NCI-H2227 (cell line): ENCODE results near the gene CLN3.
"Not testable (repeated sequence)": the region's sequence is repeated elsewhere in the genome, so short reads cannot be mapped to it uniquely, and the experiment has no call there.

Experiments
- DNase-seq: peaks from one replicate; lab custom pipeline; 2025; ENCODE audit not compliant: unreplicated experiment; lab: John Stamatoyannopoulos, UW

Gene CLN3

DNA sequence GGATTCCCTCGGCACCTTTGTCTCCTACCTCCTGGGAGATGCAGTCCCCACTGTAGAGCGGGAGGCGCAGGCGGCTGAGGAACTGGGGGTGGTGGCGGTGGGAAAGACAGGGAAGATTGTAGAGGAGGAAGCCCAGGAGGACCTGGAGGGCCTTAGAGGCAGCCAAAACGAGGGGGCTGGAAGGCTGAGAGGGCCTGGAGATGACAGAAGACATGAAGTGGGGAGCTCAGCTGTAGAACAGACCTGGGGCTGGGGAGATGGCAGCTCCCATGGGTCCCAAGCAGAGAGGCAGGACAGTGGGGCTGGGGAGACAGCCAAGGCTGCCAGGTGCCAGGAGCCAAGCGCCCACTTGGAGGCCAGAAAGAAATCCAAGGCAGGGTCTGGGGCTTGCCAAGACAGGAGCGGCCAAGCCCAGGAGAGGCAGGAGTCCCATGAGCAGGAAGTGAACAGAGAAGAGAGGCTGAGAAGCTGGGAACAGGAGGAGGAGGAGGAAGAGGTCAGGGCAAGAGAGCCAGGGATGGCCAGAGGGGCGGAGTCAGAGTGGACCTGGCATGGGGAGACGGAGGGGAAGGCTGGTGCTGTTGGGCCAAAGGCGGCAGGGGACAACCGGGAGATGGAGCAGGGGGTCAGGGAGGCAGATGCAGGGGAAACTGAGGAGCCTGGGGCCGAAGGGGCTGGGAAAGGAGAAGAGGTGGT, 3.4 kb upstream of the CLN3 start:
- DNase-seq, result no peak

DNA sequence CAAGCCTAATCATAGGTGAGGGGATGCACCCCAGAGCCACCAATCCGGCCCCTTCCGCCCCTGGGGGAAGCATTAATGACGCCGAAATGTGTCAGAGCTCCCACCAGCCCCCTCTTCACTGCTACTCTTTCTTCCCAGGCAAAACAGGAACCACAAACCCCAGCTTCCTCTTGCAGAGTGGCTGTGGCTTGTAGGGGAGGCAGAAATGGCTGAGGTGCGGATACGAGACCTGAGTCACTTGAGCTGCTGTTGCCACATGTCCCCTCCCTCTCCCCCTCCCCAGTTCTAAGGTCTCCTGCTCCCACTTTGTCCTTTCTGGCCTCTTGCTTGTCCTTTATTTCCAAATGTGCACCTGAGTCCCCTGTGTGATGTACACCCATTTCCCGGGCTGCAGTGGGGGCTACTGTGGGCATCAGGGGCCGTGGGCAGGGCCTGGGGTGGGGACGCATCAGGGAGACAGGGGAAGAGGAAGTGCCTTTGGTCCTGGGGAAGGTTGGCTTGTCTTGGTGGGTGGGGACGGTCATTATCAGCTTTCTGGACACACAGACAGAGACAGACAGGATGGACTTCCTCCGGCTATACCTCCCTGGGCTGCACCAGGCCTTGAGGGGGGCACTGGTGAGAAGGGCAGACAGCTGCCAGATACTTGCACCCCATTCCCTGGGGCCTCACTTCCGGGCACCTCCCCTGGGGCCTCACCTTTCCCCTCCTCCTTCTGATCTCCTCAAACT, 2.4 kb upstream of the CLN3 start, which contains the start of gene APOBR:
APOBR (plus strand) TSS at position 523 of the 731 bp plus-strand sequence; CDS start at position 562, 39 bp downstream.
- DNase-seq, result no peak

DNA sequence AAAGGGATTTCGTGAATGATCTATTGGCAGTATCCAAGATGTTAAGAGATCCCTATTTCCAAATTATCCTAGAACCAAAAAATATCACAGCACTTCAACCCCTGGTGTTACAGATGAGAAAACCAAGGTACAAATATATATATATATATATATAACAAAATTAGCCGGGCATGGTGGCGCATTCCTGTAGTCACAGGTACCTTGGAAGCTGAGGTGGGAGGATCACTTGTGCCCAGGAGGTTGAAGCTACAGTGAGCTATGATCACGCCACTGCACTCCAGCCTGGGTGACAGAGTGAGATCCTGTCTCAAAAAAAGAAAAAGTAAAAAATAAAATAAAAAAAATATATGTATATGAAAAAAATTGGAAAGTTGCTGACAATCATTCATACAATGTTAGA, 637 bp upstream of the CLN3 start:
- no peak for DNase-seq

DNA sequence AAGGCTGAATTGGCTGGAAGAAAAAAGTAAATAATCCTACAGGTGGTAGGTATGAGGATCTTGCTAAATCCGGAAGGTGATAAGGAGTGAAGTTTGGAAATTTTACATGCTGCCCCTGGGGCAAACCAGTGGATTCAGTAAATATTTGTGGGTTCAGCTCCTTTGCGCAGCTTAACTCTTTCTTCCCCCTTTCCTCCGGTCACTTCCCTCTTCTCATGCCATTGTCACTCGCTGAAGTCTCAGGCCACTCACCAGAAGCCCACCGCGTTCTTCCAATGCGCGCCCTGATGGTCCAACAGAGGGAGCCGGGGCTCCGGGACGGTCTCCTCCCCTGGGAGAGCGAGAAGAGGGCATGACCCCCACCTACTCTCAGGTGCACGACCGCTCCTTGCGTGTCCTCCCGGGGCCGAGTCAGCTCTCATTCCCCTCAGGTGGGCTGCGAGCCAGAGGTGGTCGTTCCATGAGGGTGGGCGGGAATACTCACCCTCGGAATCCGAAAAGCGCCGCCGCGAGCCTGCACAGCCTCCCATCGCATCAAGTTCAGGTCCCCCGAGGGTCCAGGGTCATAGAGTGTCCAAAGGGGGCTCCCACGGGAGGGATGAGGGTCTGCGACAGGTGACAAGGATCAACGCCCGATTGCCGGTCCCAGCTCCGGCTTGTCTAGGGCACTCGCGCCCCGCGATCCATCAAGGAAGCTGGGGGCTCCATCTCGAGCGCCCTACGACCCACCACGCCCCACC, 474 bp downstream of the CLN3 start:
- DNase-seq, result peak; percentile 31

DNA sequence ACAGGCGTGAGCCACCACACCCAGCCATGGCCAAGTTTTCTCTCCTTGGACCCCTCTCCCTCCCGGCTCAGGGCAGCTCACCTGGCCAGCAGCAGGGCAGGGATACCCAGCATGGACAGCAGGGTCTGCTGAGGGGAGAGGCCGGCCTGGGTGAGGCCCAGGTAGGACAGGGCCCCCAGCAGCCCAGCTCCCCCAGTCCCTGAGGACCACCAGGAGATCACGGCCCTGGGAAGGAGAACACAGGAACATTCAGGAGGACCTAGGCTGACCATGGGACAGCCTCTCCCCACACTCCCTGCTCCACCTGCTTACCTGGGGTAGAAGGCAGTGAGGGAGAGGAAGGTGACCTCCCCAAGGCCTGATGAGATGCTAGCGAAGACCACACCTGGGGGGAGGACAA, 5.6 kb downstream of the CLN3 start:
- DNase-seq, result no peak

DNA sequence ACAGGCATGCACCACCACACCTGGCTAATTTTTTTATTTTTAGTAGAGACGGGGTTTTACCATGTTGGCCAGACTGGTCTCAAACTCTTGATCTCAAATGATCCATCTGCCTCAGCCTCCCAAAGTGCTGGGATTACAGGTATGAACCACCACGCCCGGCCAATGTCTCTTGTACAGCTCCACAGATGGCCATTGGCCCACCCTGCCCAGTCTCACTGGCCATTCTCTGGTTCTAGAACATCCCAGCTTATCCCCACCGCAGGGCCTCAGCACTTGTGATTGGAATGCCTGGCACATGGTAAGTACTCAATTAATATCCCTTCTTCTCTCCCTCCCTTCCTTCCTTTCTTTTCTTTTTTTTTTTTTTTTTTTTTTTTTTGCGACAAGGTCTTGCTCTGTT, 8.5 kb downstream of the CLN3 start:
- DNase-seq, result not testable (repeated sequence)

DNA sequence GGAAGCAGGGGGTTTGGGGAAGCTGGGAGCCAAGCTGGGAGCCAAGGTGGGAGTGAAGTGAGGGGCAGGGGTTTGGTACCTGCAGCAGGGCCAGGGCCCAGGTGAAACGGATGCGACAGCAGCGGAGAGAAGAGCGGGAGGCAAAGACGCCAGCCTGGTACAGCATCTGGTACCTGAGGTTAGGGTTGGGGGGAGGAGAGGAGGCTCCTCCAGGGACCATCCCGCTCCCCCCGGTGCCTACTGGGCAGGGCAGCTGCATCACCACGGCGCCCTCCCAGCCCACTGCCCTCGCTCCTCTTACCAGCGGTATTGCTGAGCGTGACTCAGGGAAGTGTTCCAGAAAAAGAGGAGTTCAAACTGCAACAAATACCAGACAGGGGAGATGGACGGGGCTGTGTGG, 9.8 kb downstream of the CLN3 start:
- no peak for DNase-seq

DNA sequence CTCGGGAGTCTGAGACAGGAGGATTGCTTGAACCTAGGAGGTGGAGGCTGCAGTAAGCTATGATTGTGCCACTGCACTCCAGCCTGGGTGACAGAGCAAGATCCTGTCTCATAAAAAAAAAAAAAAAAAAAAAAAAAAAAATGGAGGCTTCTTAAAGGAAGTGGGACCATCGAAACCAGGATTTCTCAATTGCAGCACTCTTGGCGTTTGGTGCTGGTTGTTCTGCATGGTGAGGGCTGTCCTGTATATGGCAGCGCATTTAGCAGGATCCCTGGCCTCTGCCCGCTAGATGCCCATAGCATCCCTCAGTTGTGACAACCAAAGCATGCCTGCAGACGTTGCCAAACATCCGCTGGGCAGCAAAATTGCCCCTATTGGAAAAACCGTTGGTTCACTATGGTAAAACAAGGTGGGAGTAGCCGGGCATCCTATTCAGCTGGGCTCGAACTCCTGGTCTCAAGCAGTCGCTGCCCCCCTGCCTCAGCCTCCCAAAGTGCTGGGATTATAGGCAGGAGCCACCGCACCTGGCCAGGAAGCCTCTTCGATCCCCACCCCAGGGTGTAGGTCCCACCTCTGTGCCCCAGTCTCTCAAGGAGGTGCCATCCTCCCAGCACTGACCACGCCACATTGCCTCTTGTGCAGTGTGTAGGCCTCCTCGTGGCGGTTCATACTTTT, 13.2 kb downstream of the CLN3 start:
- DNase-seq, result no peak

DNA sequence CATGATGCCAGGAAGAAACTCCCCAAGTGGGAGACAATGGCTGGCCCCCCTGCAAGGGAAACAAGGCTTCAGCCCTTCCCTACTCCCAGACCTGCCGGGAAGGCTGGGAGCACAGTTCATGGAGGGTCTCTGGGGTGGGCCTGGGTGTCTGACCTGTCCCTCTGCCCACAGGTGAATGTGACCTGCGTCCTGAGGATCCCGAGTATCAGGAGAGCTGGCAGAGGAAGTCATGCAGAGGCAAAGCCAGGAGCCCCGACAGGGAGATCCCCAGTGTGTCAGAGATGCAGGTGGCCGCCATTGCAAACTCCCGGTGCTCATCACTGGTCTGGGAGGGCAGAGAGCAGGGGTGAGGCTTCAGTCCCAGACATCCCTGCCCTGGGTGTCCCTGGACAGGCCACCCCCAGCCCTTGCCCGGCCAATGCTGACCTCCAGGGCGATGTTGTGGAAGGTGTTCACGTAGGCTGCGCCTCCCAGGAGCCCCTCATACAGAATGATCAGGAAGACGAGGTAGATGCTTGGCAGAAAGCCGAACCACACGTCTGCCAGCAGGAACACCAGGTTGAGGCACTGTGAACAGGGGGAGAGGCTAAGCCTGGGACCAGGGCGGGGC, 14.5 kb downstream of the CLN3 start:
- DNase-seq, result no peak

DNA sequence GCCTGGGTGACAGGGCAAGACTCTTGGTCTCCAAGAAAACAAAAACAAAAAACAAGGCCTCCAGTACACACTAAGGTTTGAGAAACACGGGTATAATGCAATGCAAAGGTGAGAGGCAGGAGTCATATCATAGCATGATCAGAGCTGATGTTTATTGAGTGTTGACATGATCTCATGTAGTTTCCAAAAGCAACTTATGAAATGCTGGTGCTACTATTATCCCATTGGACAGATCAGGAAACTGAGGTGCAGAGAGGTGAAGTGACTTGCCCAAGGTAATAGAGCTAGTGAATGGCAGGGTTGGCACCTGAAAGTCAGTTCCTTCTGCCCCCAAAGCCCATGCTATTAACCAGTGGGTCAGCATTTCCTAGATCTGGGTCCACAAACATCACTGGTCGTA, 16.7 kb downstream of the CLN3 start:
- DNase-seq, result no peak

DNA sequence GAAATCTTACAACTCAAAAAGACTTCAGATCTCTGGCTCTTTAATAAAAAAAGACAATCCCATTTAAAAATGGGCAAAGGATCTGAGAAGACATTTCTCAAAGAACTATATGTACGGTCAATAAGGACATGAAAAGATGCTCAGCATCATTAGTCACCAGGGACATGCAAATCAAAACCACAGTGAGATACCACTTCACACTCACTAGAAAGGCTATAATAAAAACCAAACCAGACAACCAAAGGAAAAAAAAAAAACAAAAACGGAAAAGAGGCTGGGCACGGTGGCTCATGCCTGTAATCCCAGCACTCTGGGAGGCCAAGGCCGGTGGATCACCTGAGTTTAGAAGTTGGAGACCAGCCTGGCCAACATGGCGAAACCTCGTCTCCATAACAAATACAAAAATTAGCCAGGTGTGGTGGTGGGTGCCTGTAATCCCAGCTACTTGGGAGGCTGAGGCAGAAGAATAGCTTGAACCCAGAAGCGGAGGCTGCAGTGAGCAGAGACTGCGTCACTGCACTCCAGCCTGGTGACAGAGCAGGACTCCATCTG, 18.1 kb downstream of the CLN3 start:
- no peak for DNase-seq

DNA sequence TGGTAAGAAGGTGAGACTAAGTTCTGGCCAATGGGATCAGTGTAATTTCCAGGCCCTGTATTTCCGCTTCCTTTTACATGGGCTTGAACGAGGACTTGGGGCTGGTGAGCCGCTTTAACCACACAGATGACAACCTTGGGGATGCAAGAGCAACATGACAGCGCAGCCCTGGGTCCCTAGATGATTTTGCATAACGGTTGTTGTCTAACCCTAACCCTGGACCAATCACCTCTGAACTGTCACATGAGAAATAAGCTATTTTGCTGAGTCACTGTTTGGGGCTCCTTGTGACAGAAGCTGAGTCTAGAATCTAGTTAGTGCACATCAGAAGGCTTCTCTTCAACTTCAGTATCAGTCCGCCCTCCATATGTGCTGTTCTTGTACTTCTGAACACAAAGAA, 44.8 kb downstream of the CLN3 start:
- not testable (repeated sequence) for DNase-seq

DNA sequence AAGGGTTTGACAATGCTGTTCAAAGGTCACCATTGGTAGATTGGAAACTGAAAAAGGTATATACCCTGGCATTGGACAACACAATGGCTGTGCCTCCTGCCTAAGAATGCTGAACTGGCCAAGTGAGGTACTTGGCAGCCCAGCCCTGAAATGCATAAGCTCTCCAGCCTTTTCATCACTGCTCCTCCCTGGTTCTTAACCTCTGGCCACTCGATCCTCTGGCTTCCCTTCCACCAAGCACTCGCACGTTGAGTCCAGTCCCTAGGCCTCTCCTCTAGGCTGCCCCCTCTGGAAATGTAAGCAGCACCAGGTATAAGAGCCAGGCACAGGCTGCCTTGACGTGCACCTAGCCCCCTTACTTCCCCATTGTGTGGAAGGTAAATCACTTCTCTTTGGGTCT, 45.5 kb downstream of the CLN3 start:
- DNase-seq, result not testable (repeated sequence)

DNA sequence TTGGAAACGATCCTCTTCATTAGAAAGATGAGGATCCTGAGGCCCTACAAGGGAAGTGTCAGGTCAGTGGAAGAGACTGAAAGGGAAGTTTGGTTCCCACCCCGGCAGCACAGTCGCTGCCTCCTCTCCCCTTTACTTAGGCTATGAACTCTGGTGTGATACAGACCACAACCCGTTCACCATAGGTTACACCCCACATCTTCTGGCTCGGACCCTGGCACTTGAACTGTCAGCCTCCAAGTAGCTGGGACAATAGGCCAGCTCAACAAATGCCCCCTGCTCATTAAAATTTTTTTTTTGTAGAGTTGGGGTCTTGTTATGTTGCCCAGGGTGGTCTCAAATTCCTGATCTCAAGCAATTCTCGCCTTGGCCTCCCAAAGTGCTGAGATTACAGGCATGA, 47.9 kb downstream of the CLN3 start:
- DNase-seq, result not testable (repeated sequence)

DNA sequence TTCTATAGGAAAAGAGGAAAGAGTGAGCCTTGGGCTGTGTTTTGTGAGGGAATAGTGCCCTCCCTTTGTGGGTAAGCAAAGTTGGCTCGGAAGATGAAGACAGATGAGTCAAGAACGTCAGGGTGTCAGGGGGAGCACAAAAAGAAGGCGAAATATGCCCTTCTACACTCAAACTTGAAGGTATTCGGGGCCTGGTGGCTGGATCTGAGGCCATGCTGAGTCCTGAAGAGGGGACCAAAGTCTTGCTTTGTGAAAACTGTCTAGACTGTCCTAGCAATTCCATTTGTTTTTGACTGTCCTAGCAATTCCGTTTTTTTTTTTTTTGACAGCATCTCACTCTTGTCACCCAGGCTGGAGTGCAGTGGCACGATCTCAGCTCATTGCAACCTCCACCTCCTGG, 53.0 kb downstream of the CLN3 start:
- DNase-seq, result not testable (repeated sequence)

DNA sequence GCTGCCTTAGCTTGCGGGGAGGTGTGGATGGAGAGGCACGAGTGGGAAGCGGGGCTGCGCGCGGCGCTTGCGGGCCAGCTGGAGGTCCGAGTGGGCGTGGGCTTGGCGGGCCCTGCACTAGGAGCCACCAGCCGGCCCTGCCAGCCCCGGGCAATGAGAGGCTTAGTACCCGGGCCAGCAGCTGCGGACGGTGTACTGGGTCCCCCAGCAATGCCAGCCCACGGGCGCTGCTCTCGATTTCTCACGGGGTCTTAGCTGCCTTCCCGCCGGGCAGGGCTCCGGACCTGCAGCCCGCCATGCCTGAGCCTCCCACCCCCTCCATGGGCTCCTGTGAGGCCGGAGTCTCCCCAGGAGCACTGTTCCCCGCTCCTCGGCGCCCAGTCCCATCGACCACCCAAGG, 56.5 kb downstream of the CLN3 start:
- DNase-seq, result not testable (repeated sequence)
